GM23248 (cell line): ENCODE data around the gene POGK.

Experiments used
- EZH2 ChIP-seq: fragments of 200-600 bp; sonication (generic); IDR thresholded peaks from 2 replicates; pipeline ENCODE4 v1.6.1; 2018; ENCODE audit warnings: antibody characterized with exemption, mild to moderate bottlenecking; ENCODE audit not compliant: insufficient read depth, poor library complexity, severe bottlenecking
- EZH2phosphoT487 ChIP-seq: fragments of 200-600 bp; sonication (generic); IDR thresholded peaks from 2 replicates; pipeline ENCODE4 v1.6.1; 2018; ENCODE audit warnings: antibody characterized with exemption, moderate library complexity, mild to moderate bottlenecking, low read depth; ENCODE audit not compliant: insufficient read depth

- TF ChIP-seq EZH2 = no peak
- TF ChIP-seq EZH2phosphoT487 = no peak
These were observed 65.9 kb downstream of the POGK start for GRCh38 chr1:166905136-166905535.
